KMS-11 (cell line): Measurements from ENCODE around the gene AIFM3.

Experiments used
- H2AFZ ChIP-seq: fragments of 200-600 bp; sonication (generic); 2 replicates; pipeline ENCODE4 v1.6.1; 2016; ENCODE audit warnings: antibody characterized with exemption, mixed run types, low read depth
- H3K27ac ChIP-seq: fragments of 200-600 bp; sonication (generic); 2 replicates; pipeline ENCODE4 v1.6.1; 2016; ENCODE audit warnings: mild to moderate bottlenecking, mixed run types
- H3K27me3 ChIP-seq: fragments of 200-600 bp; sonication (generic); 2 replicates; pipeline ENCODE4 v1.6.1; 2017; ENCODE audit warnings: mild to moderate bottlenecking, low read depth, mixed run types, moderate library complexity; ENCODE audit not compliant: insufficient read depth
- H3K36me3 ChIP-seq: fragments of 200-600 bp; sonication (generic); 2 replicates; pipeline ENCODE4 v1.6.1; 2017; ENCODE audit warnings: mild to moderate bottlenecking, mixed run types; ENCODE audit not compliant: insufficient read depth
- H3K4me1 ChIP-seq: fragments of 200-600 bp; sonication (generic); 2 replicates; pipeline ENCODE4 v1.6.1; 2016; ENCODE audit warnings: mild to moderate bottlenecking, low read depth, mixed run types; ENCODE audit not compliant: poor library complexity, severe bottlenecking
- H3K4me2 ChIP-seq: fragments of 200-600 bp; sonication (generic); 2 replicates; pipeline ENCODE4 v1.7.0; 2016; ENCODE audit warnings: mild to moderate bottlenecking, mixed run types
- H3K4me3 ChIP-seq: fragments of 200-600 bp; sonication (generic); IDR thresholded peaks from 2 replicates; pipeline ENCODE4 v1.6.1; 2017; ENCODE audit warnings: low read depth, low read length, mixed read lengths; ENCODE audit not compliant: insufficient read depth
- H3K79me2 ChIP-seq: fragments of 200-600 bp; sonication (generic); 2 replicates; pipeline ENCODE4 v1.6.1; 2016; ENCODE audit warnings: low read depth, mixed run types; ENCODE audit not compliant: insufficient read depth
- H3K9ac ChIP-seq: fragments of 200-600 bp; sonication (generic); 2 replicates; pipeline ENCODE4 v1.6.1; 2016; ENCODE audit warnings: mild to moderate bottlenecking, mixed run types
- H4K20me1 ChIP-seq: fragments of 200-600 bp; sonication (generic); 2 replicates; pipeline ENCODE4 v1.6.1; 2016; ENCODE audit warnings: mild to moderate bottlenecking, mixed run types; ENCODE audit not compliant: insufficient read depth
- TF ChIP-seq, protein P1 (sequence below): fragments of 200-600 bp; sonication (generic); conservative IDR thresholded peaks from 2 replicates; pipeline ENCODE4 v1.6.1; 2017; ENCODE audit warnings: low read depth, mild to moderate bottlenecking, antibody characterized with exemption, low read length, moderate library complexity, mixed read lengths

The AIFM3 gene

GRCh38 chr22:21029486-21030025 lies 62.5 kb downstream of the AIFM3 start:
- H3K79me2 ChIP-seq, result no peaks in the 10 kb centered on the region
- H2AFZ ChIP-seq, result no peak overlapping the region
- H3K4me2 ChIP-seq, result no peak overlapping the region
- TF ChIP-seq, protein P1, sequence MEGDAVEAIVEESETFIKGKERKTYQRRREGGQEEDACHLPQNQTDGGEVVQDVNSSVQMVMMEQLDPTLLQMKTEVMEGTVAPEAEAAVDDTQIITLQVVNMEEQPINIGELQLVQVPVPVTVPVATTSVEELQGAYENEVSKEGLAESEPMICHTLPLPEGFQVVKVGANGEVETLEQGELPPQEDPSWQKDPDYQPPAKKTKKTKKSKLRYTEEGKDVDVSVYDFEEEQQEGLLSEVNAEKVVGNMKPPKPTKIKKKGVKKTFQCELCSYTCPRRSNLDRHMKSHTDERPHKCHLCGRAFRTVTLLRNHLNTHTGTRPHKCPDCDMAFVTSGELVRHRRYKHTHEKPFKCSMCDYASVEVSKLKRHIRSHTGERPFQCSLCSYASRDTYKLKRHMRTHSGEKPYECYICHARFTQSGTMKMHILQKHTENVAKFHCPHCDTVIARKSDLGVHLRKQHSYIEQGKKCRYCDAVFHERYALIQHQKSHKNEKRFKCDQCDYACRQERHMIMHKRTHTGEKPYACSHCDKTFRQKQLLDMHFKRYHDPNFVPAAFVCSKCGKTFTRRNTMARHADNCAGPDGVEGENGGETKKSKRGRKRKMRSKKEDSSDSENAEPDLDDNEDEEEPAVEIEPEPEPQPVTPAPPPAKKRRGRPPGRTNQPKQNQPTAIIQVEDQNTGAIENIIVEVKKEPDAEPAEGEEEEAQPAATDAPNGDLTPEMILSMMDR, result no peak
- no peaks in the 10 kb centered on the region for H3K36me3 ChIP-seq
- no peak overlapping the region for H3K4me3 ChIP-seq
- H3K27me3 ChIP-seq, result peaks cover 3% of the 10 kb centered on the region; the same call in 1 of the 2 replicates
- H3K27ac ChIP-seq, result no peak overlapping the region
- H4K20me1 ChIP-seq, result no peaks in the 10 kb centered on the region
- no peak overlapping the region for H3K9ac ChIP-seq
- H3K4me1 ChIP-seq, result no peaks in the 10 kb centered on the region

GRCh38 chr22:21030032-21030431 lies 63.0 kb downstream of the AIFM3 start:
- Histone ChIP-seq H3K9ac (no peak overlapping the region), H4K20me1 (no peaks in the 10 kb centered on the region), H2AFZ (no peak overlapping the region), H3K79me2 (no peaks in the 10 kb centered on the region), H3K36me3 (no peaks in the 10 kb centered on the region), H3K4me3 (no peak overlapping the region), H3K27ac (no peak overlapping the region), H3K4me2 (no peak overlapping the region), H3K4me1 (no peaks in the 10 kb centered on the region), H3K27me3 (peaks cover 3% of the 10 kb centered on the region; the same call in 1 of the 2 replicates)
- TF ChIP-seq, protein P1, result no peak
